Common myeloid progenitor, CD34-positive (primary cell): ENCODE results near the gene STAB2.

Source experiments
- CTCF ChIA-PET: fragments of 350-600 bp; sonication (Branson Sonifier 250); formaldehyde crosslinking; loops from one replicate; lab custom pipeline; 2021; ENCODE audit warnings: antibody characterized with exemption; lab: Charles Lee
- POLR2A ChIA-PET: fragments of 350-600 bp; sonication (Branson Sonifier 250); formaldehyde crosslinking; loops from one replicate; lab custom pipeline; 2021; ENCODE audit warnings: antibody characterized with exemption; lab: Charles Lee
- DNase-seq, 3 donors: peaks; one replicate each; pipeline versions ENCODE4 v3.0.0 to v3.0.0-alpha.2; 2013
- H3K27ac ChIP-seq, 2 experiments: 1 replicate in 1 of 2; 2 replicates in 1 of 2; pipeline ENCODE4 v1.7.0; 2013; ENCODE audit warnings: inconsistent platforms in 2 of 2, low read length in 2 of 2, mild to moderate bottlenecking in 2 of 2, low read depth in 1 of 2, moderate library complexity in 1 of 2; ENCODE audit not compliant: severe bottlenecking in 2 of 2, insufficient read depth in 1 of 2, poor library complexity in 1 of 2
- H3K27me3 ChIP-seq, 5 experiments: replicated peaks in 2 of 5; 1 replicate in 3 of 5; 2 replicates in 2 of 5; pipeline versions ENCODE4 v1.6.1 to v1.7.0; 2013; ENCODE audit warnings: low read length in 4 of 5, mild to moderate bottlenecking in 2 of 5, moderate library complexity in 2 of 5, inconsistent platforms in 1 of 5; ENCODE audit not compliant: insufficient read depth in 5 of 5, control insufficient read depth in 4 of 5
- H3K36me3 ChIP-seq, 4 experiments: 1 replicate in 2 of 4; 2 replicates in 2 of 4; pipeline versions ENCODE4 v1.6.1 to v1.7.0; 2013; ENCODE audit warnings: low read length in 3 of 4, control low read depth in 1 of 4, mild to moderate bottlenecking in 1 of 4; ENCODE audit not compliant: control insufficient read depth in 4 of 4, insufficient read depth in 4 of 4
- H3K4me1 ChIP-seq, 4 experiments: 1 replicate in 3 of 4; 2 replicates in 1 of 4; pipeline versions ENCODE4 v1.6.1 to v1.7.1; 2013; ENCODE audit warnings: low read length in 3 of 4, mild to moderate bottlenecking in 3 of 4, control low read depth in 1 of 4, inconsistent platforms in 1 of 4, moderate library complexity in 1 of 4; ENCODE audit not compliant: control insufficient read depth in 4 of 4, insufficient read depth in 4 of 4; ENCODE audit errors: control extremely low read depth in 1 of 4
- H3K4me3 ChIP-seq, 7 experiments: 1 replicate in 4 of 7; 2 replicates in 3 of 7; pipeline versions ENCODE4 v1.5.1 to v1.7.0; 2013; ENCODE audit warnings: mild to moderate bottlenecking in 7 of 7, low read length in 6 of 7, moderate library complexity in 6 of 7, inconsistent platforms in 2 of 7, low read depth in 2 of 7, control low read depth in 1 of 7; ENCODE audit not compliant: insufficient read depth in 4 of 7, control insufficient read depth in 1 of 7; ENCODE audit errors: extremely low read depth in 1 of 7
- H3K9me3 ChIP-seq, 5 experiments: 1 replicate in 4 of 5; 2 replicates in 1 of 5; pipeline versions ENCODE4 v1.6.1 to v1.7.1; 2013; ENCODE audit warnings: low read length in 4 of 5, mild to moderate bottlenecking in 2 of 5, inconsistent platforms in 1 of 5, low read depth in 1 of 5, moderate library complexity in 1 of 5; ENCODE audit not compliant: control insufficient read depth in 4 of 5, insufficient read depth in 2 of 5; ENCODE audit errors: control extremely low read depth in 1 of 5
- whole genome bisulfite sequencing: methylation state at CpG from one replicate; pipeline ENCODE4 v1.1.5; 2013; ENCODE audit not compliant: insufficient coverage; 5-methylcytosine and 5-hydroxymethylcytosine counted together

The STAB2 gene

GRCh38 chr12:103793046-103793445 is 206.0 kb downstream of the STAB2 start:
- Histone ChIP-seq H3K4me3 (no peak overlapping the region), H3K9me3 (no peaks in the 10 kb centered on the region), H3K4me1 (peaks cover 0 to 7% (median 2%) of the 10 kb centered on the region in 4 experiments), H3K36me3 (peaks cover 0 to 19% (median 5%) of the 10 kb centered on the region in 4 experiments), H3K27me3 (no peaks in the 10 kb centered on the region), H3K27ac (no peak overlapping the region)
- 97% methylated on average over 3 of the region's 3 CpGs for WGBS
- POLR2A ChIA-PET: no interaction called here
- CTCF ChIA-PET: interaction anchor here (0.7 to 1.9 kb wide), 6 partner anchors 10 to 75 kb away, joined by 3 to 8 read pairs (median 3); no protein-coding TSS in a partner anchor
- DNase-seq: no peak

GRCh38 chr12:103793512-103794045 is 206.5 kb downstream of the STAB2 start:
- Histone ChIP-seq H3K36me3 (peaks cover 0 to 23% (median 5%) of the 10 kb centered on the region in 4 experiments), H3K4me3 (no peak overlapping the region), H3K27ac (no peak overlapping the region), H3K27me3 (no peaks in the 10 kb centered on the region), H3K4me1 (peaks cover 0 to 7% (median 3%) of the 10 kb centered on the region in 4 experiments), H3K9me3 (no peaks in the 10 kb centered on the region)
- ChIA-PET CTCF (interaction anchor here (0.7 to 1.9 kb wide), 4 partner anchors 10 to 74 kb away, joined by 3 to 8 read pairs (median 4); no protein-coding TSS in a partner anchor), POLR2A (no interaction called here)
- 96% methylated on average over 9 of the region's 9 CpGs for WGBS
- no peak for DNase-seq

- peak overlapping the region in 1 of 2 experiments; percentile 2 for H3K27ac ChIP-seq
- H3K9me3 ChIP-seq: peaks cover 0 to 4% (median 1%) of the 10 kb centered on the region in 5 experiments
- WGBS: 40% methylated on average over 1 of the region's 4 CpGs
- POLR2A ChIA-PET: no interaction called here
- H3K27me3 ChIP-seq: no peaks in the 10 kb centered on the region
- CTCF ChIA-PET: interaction anchor here (0.6 to 1.6 kb wide), 2 partner anchors 10 to 23 kb away, joined by 3 to 7 read pairs; no protein-coding TSS in a partner anchor
- no peak overlapping the region for H3K4me3 ChIP-seq
- peak in 2 of 3 donors; percentile 49 to 53 for DNase-seq
- H3K36me3 ChIP-seq: peaks cover 0 to 23% (median 5%) of the 10 kb centered on the region in 4 experiments
- peaks cover 0 to 9% (median 5%) of the 10 kb centered on the region in 4 experiments for H3K4me1 ChIP-seq
Observed at GRCh38 chr12:103794309-103795213, 207.5 kb downstream of the STAB2 start.

GRCh38 chr12:103798586-103798985 is 211.5 kb downstream of the STAB2 start:
- H3K4me3 ChIP-seq: no peak overlapping the region
- WGBS: 100% methylated on average over 3 of the region's 4 CpGs
- ChIA-PET POLR2A (no interaction called here), CTCF (no interaction called here)
- H3K27me3 ChIP-seq: no peaks in the 10 kb centered on the region
- peaks cover 0 to 4% (median 1%) of the 10 kb centered on the region in 5 experiments for H3K9me3 ChIP-seq
- DNase-seq: no peak
- peaks cover 7 to 37% (median 17%) of the 10 kb centered on the region in 4 experiments for H3K4me1 ChIP-seq
- H3K36me3 ChIP-seq: peaks cover 0 to 9% (median 1%) of the 10 kb centered on the region in 4 experiments
- H3K27ac ChIP-seq: peak overlapping the region in 1 of 2 experiments; percentile 41

GRCh38 chr12:103799504-103799856 is 212.4 kb downstream of the STAB2 start:
- Histone ChIP-seq H3K9me3 (peaks cover 0 to 4% (median 1%) of the 10 kb centered on the region in 5 experiments), H3K4me1 (peaks cover 7 to 37% (median 16%) of the 10 kb centered on the region in 4 experiments), H3K36me3 (peaks cover 0 to 7% (median 0%) of the 10 kb centered on the region in 4 experiments), H3K4me3 (no peak overlapping the region), H3K27ac (peak overlapping the region in 1 of 2 experiments; percentile 41), H3K27me3 (no peaks in the 10 kb centered on the region)
- POLR2A ChIA-PET: no interaction called here
- DNase-seq: peak in 2 of 3 donors; percentile 81 to 82
- WGBS: 33% methylated on average over 2 of the region's 4 CpGs
- CTCF ChIA-PET: no interaction called here

- ChIA-PET CTCF (interaction anchor here (0.6 to 0.9 kb wide), 2 partner anchors 12 to 13 kb away, joined by 3 read pairs; no protein-coding TSS in a partner anchor), POLR2A (no interaction called here)
- 68% methylated on average over 8 of the region's 16 CpGs for WGBS
- Histone ChIP-seq H3K4me3 (peak overlapping the region in 1 of 7 experiments; percentile 7), H3K27me3 (no peaks in the 10 kb centered on the region), H3K9me3 (peaks cover 0 to 4% (median 1%) of the 10 kb centered on the region in 5 experiments), H3K36me3 (peaks cover 0 to 7% (median 0%) of the 10 kb centered on the region in 4 experiments), H3K4me1 (peaks cover 7 to 33% (median 14%) of the 10 kb centered on the region in 4 experiments), H3K27ac (peak overlapping the region; percentile 14 to 69)
- peak; percentile 49 to 85 (median 81) for DNase-seq
Observed at GRCh38 chr12:103799857-103800771, 213.0 kb downstream of the STAB2 start.
